Forelimb muscle (tissue), 1 donor: ENCODE measurements around the gene FGF11. TPM values are rescaled to one million over a fixed set of nuclear protein-coding genes. Genes with fewer than 3 reads are reported as not detected.

Experiments used
- DNase-seq: peaks from one replicate; pipeline ENCODE4 v3.0.0-alpha.2; 2013; ENCODE audit warnings: low read depth
- polyA plus RNA-seq: library from polyadenylated mRNA; unstranded; fragments of 120-200 nt; gene quantifications from one replicate; pipeline ENCODE4 v1.2.1, GENCODE V29; 2013; ENCODE audit not compliant: insufficient read length

Gene FGF11
- polyA plus RNA-seq, 1 donor = 1.4 TPM

DNA sequence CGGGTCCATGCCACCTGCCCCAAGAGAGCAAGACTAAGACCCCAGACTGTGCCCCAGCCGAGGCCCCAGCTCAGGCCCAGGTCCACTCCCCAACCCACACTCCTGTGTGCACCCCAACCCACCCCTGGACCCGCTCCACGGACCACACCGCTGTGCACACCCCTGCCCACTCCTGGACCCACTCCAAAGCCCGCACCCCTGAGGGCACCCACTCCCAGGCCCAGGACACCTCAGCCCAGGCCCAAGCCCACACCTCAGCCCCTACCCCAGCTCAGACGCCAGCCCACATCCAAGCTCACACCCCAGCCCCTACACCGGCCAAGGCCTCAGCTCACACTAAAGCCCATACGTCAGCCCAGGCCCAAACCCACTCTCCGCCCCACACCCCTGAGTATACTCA, 9.6 kb upstream of the FGF11 start:
- no peak for DNase-seq

DNA sequence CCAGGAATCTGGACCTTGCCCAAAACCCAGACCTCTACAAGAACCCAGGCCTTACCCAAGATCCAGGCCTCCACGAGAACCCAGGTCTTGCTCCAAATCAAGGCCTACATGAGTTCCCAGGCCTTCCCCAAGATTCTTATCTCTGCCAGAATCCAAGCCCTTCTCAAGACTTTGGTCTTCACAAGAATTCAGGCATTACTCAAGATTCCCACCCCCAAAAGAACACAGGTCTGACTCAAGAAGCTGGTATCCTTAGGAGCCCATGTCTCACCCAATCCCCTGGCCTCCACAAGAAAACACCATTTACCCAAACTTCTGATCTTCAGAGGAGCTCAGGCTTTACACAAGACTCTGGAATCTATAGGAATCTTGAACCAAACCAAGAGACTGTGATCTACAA, 8.1 kb upstream of the FGF11 start:
- DNase-seq = no peak

DNA sequence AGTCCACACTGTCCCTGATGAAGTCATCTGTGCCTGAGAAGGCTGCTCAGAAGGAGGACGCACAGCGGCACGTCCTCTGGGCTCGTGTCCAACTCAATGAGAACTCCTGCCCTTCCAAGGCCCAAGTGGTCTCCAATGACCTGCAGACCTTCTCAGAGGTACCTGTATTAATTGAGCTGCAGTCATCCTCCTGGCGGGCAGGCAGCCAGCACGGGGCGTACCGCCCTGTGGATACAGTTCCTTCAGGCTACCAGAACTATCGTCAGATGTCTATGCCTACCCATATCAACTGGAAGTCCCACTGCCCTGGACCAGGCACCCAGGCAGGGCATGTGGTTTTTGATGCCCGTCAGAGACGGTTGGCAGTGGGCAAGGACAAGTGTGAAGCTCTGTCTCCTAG, 7.0 kb upstream of the FGF11 start:
- no peak for DNase-seq

DNA sequence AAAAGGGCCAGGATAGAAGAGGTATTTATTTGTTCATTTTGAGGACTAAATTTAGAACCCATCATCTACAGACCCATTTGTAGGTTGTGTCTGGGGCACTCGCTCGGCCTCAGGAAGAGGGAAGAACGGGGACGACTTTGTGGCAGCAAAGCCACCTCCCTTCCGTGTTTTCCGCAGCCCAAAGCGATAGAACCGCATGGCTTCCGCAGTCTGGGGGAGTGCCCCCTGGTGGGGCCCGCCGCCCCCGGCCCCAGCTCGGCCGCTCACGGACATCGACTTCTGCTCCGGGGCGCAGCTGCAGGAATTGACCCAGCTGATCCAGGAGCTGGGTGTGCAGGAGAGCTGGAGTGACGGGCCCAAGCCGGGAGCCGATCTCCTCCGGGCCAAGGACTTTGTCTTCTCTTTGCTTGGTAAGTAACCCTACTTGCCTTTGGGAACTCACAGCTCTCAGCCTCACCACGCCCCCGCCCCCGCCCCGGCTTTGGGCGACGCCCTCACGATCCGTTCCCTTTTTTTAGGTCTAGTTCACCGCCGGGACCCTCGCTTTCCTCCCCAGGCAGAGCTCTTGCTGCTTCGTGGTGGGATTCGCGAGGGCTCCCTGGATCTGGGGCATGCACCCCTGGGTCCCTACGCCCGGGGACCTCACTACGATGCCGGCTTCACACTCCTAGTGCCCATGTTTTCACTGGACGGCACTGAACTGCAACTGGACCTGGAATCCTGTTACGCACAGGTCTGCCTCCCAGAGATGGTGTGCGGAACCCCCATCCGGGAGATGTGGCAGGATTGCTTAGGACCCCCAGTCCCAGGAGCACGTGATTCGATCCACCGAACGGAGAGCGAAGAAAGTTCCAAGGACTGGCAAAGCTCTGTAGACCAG, 3.4 kb upstream of the FGF11 start:
- DNase-seq = no peak

DNA sequence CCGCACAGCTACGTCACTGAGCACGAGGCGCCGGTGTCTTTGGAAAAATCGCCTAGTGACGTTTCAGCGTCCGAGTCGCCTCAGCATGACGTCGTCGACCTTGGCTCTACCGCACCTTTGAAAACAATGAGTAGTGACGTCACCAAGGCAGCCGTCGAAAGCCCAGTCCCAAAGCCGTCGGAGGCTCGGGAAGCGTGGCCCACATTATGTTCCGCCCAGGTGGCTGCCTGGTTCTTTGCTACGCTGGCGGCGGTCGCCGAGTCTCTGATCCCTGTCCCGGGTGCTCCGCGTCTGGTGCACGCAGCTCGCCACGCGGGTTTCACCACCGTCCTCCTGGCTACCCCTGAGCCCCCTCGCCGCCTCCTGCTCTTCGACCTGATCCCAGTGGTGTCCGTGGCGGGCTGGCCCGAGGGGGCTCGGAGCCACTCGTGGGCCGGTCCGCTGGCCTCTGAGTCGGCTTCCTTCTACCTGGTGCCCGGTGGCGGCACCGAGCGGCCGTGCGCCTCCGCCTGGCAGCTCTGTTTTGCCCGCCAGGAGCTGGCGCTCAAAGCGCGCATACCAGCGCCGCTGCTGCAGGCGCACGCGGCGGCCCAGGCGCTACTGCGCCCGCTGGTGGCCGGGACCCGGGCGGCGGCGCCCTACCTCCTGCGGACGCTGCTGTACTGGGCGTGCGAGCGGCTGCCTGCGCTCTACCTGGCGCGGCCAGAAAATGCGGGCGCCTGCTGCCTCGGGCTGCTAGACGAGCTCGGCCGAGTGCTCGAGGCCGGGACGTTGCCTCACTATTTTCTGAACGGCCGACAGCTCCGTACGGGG, 2.5 kb upstream of the FGF11 start:
- no peak for DNase-seq

DNA sequence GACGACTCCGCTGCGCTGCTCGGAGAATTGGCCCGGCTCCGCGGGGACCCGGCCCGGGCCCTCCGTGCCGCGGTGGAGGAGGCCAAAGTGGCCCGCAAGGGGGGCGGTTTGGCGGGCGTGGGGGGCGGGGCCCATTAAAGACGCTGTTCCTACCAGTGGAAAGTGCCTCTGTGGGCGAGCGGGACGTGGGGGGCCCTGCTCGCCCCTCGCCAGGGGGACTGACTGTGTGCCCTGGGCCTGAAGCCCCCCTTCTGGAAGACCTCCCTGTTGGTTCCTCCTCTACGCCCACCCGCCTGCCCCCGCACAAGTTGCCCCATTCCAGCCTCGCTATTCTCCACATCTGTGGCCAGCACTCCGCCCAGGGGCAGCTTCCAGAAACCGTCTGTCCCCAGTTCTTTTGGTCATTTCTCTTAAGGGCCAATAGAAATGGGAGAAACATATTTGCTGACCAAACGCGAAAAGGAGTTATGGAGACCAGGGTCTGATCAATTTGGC, 1.9 kb upstream of the FGF11 start:
- no peak for DNase-seq

DNA sequence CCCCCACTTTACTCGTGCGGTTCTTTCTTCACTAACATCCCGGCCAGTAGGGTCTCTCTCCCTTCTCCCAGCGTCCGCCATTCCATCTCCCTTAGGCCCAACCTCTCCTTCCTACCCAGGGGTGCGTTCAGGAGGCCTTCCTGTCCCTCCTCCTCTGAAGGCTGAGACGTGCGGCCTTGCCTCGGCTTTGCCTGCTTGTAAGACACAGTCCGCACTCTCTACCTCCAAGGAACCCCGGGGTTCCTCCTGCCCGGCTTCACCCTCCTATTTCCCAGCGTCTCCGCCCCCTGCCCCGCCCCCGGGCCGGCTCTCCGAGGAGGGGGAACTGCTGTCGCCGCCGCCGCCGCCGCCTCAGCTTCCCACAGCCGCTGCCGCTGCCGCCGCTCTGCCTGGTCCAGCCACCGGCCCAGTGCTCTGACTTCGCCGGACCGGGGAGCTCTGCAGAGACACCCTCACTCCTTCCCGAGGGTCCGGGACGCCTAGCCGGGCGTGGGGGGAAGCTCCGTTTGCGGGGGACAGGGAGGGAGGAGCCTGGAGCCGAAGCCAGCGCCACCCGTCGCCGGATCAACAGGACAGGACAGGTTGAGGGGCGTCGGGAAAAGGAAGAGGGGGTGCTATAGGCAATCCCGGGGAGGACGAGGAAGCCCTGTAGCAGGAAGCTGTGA, 1.2 kb upstream of the FGF11 start:
- DNase-seq = no peak

DNA sequence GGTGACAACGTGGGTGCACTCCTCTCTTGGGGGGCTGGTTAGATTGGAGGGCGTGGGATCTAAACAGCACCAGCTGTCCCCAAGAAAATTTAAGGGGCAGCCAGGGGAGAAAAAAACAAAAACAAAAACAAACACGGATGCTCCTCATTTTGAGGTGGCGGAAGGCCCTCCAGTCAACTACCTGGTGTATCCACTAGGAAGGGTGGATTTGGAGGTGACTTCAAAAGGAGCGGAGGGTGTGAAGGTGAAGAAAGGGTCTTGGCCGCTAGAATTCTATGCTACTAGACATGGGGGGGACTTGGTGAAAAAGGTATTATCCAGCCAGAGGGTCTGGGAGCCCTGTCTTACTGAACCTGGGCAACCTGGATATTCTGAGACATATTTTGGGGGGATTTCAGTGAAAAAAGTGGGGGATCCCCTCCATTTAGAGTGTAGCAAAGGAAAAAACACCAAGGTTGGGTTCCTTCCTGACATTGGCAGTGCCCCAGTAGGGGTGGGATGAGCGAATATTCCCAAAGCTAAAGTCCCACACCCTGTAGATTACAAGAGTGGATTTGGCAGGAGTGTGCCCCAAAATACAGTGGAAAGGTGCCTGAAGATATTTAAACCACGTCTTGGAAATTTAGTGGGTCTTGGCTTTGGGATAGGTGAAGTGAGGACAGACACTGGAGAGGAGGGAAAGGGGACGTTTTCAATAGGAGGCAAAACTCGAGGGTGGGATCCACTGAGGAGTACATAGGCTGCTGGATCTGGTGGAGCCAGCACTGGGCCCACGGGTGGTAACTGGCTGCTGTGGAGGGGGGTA, 454 bp upstream of the FGF11 start:
- no peak for DNase-seq

DNA sequence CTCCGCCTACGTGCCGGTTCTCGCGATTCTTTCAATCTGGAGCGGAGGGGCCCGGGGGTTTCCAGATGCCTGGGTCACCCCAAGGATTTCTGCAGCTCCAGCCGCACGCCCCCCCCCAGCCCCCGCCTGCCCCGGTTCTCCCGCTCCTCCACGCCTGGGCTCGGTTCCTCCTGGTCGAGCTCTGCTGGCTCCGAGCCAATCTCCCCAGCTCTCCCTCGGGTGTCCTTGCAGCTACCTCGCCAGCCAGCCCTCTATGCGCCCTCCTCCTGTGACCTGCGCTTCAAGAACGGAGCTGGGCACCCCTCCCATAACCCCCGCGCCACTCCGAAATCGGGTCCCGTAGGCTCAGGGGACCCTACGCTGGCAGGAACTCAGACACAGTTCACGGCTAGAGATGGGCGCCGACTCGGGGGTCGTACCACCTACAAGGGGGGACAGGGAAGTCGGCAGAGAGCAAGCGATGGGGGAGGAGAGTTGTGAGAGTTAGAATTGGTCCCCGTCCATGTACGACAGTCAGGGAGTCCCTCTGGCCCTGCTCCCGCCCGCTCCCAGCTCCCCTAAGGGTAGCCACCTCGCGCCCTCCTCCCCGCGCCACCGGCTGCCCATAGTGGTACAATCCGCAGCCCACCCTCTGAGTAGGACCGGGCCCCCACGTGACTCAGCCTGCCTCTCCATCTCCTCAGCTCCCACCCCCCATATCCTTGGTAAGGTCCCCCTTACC, 961 bp downstream of the FGF11 start:
- no peak for DNase-seq

DNA sequence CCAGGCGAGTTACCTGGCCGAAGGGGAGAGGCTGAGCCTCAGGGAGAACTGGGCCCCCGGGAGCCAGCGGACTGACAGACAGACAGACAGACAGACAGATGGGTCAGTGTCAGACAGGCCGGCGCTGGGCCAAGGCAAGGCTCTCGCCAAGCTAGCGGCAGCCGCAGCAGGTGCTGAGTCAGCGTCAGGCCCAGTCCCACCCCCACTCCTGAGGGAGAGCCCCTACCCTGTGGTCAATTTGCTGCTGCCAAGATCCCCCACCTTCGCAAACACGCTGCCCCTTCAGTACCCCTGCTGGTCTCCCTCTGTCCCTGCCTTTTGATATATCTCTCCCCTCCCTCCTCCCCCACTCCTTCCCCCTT, 1.5 kb downstream of the FGF11 start:
- no peak for DNase-seq

DNA sequence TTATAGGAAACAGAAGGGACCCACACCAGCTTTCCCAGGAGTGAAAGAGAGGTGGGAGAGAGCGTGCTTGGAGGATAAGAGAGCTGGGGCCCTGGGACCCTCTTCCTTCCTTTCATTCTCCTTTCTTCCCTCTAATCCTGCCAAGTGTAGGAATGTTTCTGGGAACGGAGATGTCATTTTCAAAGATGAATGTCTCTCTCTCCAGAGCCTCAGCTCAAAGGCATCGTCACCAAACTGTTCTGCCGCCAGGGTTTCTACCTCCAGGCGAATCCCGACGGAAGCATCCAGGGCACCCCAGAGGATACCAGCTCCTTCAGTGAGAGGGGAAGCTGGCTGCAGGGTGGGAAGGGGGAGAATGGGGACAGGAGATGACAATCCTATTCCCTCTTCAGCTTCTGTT, 2.0 kb downstream of the FGF11 start:
- no peak for DNase-seq

DNA sequence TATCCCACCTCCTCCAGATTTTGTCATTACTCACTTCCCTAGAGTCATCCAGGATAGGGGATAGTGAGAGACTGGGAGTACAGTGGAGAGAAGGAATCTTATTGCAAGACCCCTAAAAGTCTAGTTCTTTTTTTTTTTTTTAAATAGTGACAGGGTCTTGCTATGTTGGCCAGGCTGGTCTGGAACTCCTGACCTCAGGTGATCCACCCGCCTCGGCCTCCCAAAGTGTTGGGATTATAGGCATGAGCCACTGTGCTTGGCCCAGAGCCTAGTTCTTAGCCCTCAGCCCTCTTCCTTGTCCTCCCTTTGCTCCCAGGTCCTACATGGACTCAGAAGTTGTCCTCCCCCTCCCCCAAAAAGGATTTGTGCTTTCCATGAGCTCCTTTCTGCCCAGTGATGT, 2.8 kb downstream of the FGF11 start:
- no peak for DNase-seq

DNA sequence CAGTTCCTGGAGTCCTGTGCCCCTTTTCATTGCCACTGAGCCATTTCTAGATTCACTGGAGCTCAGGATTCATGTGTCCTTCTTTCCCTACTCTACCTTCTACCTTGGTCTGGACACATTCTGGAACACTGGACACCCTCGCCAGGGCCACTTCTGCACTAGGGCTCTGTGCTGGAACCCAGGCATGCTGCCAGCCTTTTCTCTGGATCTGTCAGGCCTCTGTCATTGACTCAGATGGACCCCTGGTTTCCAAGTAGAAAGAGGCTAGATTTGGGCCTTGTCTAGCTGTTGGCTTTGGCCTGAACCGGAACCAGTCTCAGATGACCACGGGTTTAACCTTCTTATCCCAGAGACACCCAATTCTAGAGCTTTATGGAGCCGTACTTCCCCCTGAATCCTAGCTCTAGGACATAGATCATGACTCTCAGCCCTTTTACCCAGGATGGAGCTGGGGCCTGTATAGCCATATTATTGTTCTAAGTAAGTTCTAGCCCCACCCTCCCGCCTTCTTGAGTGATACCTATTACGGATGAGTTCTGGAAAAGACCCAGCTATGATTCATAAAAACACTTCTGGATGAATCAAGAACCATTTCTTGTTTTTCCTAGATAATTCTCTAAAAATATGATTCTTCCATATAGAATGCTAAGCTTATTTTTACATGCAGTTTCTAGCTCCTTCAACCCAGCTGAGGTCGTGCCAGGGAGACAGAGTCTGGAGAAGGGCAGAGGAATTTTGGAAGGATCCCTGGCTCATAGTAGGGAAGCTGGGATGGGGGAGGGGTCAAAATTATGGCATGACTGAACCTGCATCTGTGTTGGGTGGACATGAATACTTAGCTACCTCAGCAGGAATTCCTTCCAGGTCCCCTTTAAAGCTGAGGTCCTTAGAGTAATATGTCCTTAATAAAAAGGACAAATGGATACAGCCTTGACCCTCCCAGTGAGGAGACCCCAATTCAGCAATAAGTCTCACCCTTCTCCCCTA, 4.5 kb downstream of the FGF11 start:
- DNase-seq = no peak

DNA sequence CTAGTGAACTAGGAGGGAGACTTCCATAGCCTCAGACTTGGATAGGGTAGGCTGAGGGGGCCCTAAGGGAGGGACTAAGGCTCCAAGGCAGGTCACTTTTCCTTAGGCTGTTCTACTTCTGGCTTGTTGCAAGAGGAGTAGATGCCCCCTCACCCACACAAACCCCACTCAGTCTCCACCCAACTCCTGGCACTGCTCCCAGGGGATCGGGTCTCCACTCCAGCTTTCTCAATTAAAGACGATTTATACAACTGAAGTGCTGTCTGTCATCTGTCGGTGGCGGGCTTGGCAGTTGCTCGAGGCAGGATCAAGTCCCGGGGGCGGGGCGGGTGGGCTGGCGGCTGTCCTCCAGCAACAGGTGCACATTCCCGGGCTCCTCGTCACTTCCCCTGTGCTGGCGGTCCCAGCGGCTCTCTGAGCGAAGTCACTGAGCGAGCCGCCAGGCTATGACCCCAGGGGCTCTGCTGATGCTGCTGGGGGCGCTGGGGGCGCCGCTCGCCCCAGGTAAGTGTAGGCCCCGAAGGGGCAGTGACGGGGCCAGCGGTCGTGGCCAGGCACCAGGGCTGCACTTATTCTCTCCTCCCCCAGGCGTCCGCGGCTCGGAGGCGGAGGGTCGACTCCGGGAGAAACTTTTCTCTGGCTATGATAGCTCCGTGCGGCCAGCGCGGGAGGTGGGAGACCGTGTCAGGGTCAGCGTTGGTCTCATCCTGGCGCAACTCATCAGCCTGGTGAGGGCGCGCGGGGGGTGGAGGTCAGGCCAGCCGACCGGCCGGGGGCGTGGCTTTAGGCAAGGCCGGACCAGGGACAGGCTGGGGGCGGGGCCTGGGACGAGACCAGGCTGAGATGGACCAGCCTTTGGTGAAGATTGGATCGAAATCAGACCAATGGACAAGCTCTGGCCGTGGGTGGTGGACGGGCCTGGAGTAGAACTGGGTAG, 5.6 kb downstream of the FGF11 start, which contains the start of gene CHRNB1:
TSS of gene CHRNB1 (plus strand) at position 380 of the 937 bp plus-strand sequence. CDS start at position 447, 67 bp downstream.
- DNase-seq = no peak

DNA sequence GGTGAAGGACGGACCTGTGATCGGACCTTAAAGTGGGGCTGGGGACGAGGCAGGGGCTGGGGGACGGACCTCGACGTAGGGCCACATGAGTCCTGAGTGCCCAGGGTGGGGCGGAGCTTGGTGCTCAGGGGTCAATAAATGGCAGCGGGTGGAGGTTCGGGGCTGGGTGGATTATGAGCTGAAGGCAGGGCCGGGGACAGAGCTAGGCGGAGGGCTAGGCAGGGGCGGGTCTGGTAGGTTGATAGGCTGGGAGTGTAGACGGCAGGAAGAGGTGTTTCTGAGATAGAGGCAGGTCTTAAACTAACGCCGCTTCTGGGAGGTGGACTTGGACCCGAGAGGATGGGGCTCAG, 6.3 kb downstream of the FGF11 start:
- no peak for DNase-seq

DNA sequence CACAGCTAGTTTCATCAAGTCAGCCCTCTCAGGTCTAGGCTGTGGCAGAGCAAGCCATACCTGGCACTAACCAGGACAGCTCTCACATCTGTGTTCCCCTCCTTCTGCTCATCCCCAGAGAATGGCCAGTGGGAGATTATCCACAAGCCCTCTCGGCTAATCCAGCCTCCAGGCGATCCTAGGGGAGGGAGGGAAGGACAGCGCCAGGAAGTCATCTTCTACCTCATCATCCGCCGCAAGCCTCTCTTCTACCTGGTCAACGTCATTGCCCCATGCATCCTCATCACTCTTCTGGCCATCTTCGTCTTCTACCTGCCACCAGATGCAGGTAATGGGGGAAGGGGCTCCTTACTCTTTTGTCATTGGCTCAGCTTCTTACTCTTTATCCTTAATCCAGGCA, 9.1 kb downstream of the FGF11 start:
- no peak for DNase-seq

DNA sequence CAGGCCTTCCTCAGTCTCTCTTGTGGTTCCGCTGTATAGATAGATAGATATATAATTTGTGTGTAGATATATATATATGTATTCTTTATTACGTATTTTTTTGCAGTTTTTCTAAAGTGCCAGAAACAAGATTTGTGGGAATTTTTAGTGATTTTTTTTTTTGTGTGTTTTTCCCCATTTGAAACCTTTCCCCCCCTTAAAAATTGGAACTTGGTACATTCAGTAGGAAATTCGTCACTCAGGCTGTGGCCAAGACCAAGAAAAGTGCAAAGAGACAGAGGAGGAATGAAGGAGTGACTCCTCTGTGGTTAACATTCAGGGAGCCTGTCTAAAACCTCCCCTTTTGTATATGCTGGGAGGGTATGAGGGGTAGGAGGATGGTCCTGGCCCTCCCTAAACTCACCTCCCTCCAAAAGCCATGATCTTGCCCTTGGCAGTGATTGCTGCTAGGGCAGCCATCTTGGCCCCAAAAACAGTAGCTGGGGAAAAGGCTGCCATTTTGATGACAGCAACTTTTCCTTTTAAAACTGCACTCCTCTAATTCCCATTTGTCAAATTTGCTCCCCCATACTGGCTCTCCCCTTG, 20.7 kb downstream of the FGF11 start:
- DNase-seq = no peak
